ENCODE data around the gene BORCS8.

DNA sequence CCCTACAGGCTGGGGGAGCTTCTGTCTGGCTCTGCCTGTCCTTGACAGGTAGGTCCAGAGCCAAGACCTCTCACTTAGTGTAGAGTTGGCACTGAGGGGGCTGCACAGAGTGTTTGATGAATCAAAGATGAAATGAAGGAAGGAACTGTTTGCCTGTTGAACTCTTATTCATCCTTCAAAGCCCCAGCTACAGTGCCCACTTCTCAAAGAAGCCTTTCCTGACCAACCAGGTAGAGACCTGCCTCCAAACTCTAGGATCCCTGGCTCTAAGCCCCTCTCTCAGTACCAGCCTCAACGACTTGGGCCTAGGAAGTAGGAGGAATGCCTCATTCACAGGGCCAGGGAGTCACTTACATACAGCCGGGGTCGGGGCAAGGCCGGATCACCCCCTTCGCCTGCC is 44.6 kb downstream of the BORCS8 start:
- TF ChIP-seq, protein P1, sequence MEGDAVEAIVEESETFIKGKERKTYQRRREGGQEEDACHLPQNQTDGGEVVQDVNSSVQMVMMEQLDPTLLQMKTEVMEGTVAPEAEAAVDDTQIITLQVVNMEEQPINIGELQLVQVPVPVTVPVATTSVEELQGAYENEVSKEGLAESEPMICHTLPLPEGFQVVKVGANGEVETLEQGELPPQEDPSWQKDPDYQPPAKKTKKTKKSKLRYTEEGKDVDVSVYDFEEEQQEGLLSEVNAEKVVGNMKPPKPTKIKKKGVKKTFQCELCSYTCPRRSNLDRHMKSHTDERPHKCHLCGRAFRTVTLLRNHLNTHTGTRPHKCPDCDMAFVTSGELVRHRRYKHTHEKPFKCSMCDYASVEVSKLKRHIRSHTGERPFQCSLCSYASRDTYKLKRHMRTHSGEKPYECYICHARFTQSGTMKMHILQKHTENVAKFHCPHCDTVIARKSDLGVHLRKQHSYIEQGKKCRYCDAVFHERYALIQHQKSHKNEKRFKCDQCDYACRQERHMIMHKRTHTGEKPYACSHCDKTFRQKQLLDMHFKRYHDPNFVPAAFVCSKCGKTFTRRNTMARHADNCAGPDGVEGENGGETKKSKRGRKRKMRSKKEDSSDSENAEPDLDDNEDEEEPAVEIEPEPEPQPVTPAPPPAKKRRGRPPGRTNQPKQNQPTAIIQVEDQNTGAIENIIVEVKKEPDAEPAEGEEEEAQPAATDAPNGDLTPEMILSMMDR (IDR thresholded peaks at IDR 0.05), result no peak
- no peak for TF ChIP-seq POLR2A (IDR thresholded peaks at IDR 0.05)

All from Peyer's patch (tissue), 4 donors.